ENCODE results near the gene TTC27.

DNA sequence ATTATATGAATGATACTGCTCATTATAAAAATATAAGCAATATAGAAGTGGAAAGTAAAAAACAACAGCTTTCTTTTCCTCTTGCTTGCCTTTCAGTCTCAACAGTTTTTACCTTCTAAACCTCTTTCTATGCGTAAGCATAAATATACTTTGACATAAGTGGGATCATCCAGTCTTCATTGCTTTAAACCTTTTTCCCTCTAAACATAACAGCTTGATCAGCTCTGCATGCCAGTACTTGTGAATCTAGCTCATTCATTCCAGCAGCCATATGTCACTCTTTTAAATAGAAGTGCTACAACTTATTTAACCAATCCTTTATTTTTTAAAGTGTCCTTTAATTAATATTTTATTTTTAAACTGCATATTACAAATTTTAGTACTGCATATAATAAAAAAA lies 88.1 kb downstream of the TTC27 start:
- no peak for TF ChIP-seq CTCF (IDR thresholded peaks at IDR 0.05)
- TF ChIP-seq POLR2AphosphoS5 (IDR thresholded peaks at IDR 0.05): no peak
